Islet precursor cell (in vitro differentiated cells): ENCODE results near the gene SLC7A10.
"Not testable (repeated sequence)": the region's sequence is repeated elsewhere in the genome, so short reads cannot be mapped to it uniquely, and the experiment has no call there.

ENCODE experiments used
- DNase-seq: peaks from one replicate; pipeline ENCODE4 v3.0.0-alpha.2; 2018

The SLC7A10 gene

DNA sequence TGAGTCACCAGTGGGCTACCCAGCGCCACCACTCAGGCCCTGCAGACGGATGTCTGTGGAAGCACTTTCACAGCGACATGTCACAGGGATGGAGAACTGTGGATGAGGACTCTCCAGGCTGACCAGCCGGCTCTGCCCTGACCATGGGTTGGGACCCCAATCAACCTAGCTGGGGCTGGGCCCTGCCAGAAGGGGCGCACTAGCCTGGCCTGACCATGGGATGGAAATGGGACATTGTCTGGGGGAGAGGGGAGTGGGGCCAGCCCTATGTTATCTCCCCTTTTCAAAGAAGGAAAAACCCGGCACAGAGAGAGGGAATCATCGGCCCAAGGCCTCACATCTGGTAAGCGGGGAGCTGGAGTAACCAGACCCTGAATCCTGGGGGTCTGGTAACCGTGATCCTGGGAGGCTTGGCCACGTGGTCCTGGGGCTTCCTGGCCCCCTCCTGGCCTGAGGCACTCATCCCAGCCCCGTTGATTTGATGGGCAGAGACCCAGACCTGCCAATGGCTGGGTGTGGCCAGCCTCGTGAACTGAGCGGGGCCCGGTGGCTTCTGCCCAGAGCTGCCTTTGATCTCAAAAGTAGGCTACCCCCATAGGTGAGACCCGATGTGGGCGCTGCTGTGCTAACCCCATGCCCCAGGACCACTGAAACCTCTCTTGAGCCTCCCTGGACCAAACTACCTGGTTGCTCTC, 11.2 kb upstream of the SLC7A10 start:
- no peak for DNase-seq

GRCh38 chr19:33235996-33236350, 10.3 kb upstream of the SLC7A10 start:
- DNase-seq: no peak

DNA sequence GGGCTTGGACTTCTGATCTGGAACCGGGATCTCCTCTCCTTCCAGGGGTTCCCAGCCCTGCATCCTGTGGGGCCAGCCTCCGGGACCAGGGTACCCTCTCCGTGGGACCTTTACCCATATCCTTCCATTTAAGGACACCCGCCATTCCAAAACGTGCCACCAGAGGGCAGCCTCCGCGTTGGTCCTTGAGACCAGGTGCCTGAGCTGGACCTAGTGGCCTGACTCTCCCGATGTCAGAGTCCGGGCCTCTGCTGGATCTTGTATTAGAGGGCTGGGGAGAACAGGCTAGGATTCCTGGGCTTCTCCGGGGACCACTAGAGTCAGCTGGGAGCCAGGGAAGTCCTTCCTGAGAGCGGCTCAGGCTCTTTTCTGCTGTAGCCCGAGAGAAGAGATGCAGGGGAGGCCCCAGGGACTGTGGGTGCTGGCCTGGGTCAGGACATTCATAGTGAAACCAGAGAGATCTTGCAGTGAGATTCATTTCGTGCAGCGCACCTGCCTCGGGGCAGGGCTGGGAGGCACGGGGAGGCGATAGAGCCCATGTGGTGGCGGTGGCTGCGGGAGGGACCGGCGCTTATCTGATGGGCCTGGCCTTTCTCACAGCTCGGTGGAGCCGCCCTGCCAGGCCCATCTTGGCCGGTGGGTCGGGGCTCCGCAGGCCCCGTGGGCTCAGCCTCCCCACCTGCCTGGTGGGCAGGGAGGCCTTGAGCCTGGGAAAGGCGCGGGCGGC, 9.8 kb upstream of the SLC7A10 start:
- DNase-seq: peak; percentile 90

GRCh38 chr19:33234736-33235135, 9.1 kb upstream of the SLC7A10 start:
- no peak for DNase-seq

DNA sequence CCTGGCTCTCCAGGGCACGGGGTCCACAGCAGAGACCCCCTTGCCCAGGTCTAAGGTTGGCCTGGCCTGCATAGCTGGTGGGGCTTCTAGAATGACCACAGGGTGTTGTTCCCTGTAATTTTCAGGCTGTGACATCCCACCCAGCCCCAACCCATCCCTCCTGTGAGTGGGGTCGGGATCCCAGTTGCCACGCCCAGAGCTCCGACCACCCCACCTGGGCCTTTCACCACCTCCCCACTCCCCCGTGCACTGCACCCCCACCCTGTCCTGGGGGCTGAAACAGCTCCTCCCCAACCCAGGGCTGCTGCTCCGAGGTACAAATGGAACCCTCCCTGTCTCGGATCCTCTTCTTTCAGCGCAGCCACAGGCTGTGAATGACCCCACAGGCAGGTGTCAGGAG, 8.4 kb upstream of the SLC7A10 start:
- no peak for DNase-seq

DNA sequence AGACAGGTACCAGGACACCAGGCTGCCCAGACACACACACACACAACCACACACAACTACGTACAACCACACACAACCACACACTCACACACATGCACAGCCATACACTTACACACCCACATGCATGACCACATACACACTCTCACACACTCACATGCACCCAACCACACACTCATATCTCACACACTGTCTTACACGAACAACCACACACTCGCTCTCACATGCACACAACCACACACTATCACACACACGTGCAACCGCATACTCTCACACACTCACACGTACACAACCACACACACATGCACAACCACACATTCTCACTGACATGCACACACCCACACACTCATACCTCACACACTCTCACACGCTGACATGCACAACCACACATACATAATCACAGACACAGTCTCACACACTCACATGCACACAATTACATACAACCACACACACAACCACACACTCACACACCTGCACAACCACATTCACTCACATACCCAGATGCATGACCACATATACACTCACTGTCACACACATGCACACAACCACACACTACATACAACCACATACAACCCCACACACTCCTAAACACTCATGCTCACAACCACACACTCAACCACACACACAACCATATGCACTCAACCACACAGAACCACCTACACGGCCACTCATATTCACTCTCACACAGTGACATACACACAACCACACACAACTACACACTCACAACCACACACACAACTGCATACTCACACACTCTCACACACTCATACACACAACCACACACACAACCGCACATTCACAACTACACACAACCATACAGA, 7.6 kb upstream of the SLC7A10 start:
- DNase-seq: no peak

DNA sequence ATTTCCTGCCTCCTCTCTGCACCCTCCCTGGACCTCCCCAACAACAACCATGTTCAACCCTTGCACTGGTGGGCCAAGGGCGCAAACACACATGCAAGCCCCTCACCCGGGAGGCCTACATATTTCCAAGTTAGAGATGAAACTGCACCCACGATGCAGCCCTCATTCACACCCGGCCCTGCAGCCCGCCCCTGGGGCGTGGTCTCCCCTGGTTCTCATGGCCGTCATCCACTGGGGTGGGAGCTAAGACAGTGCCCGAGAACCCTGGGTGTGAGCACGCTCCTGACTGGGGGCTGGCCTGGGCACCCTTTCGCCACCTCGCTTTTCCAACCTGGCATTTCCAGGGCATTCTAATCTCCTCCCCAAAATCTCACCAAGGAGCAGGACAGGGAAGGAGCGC, 7.0 kb upstream of the SLC7A10 start:
- no peak for DNase-seq

- DNase-seq: no peak
These were observed 5.9 kb upstream of the SLC7A10 start for GRCh38 chr19:33231511-33231910.

DNA sequence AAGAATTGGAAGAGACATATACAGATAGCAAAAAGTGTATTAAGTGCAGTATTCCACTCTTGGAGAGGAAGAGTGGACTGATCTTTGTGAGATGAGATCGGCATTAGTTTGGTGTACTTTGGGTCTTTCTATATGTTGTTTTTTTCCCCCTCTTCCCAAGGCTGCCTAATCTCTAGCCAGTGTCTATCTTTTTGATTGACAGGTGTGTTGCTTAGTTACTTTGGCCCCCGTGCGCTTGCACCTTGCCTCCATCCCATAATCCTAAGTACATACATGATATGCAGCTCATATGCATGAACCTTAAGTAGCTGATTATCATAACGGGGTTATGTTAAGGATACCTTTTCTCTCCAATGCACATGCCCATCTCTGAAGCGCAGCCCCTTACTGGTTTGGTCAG, 4.3 kb upstream of the SLC7A10 start:
- DNase-seq: no peak

DNA sequence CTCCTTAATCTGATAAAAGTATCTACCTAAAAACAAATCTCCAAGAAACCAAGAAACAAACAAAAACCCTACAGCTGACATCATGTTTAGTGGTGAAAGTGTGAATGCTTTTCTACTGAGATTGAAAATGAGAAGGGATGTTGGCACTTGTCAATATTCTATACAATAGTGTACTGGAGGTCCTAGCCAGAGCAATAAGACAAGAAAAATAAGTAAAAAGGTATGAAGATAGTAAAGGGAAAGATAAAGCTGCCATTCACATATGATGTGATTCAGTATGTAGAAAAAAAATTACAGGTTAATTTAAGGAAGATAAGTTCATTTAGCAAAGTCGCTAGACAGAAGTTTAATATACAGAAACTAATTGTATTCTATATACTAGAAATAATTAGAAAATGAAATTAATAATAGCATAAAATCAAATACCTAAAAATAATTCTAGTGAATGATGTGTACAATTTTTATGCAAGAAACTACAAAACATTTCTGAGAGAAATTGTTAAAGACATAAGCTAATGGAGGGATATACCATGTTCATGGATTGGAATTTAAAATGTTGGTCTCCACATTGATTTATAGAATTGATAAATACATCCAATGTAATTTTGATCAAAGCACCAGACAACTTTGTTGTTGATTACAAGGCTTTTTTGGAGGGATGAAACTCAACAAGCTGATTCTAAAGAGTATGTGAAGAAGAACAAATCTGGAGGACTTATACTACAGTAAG, 2.4 kb upstream of the SLC7A10 start:
- DNase-seq: no peak

- DNase-seq: no peak
These were observed 1.6 kb upstream of the SLC7A10 start for GRCh38 chr19:33227242-33227650.

- DNase-seq: peak; percentile 89
These were observed 1.0 kb upstream of the SLC7A10 start for GRCh38 chr19:33226550-33227241.

DNA sequence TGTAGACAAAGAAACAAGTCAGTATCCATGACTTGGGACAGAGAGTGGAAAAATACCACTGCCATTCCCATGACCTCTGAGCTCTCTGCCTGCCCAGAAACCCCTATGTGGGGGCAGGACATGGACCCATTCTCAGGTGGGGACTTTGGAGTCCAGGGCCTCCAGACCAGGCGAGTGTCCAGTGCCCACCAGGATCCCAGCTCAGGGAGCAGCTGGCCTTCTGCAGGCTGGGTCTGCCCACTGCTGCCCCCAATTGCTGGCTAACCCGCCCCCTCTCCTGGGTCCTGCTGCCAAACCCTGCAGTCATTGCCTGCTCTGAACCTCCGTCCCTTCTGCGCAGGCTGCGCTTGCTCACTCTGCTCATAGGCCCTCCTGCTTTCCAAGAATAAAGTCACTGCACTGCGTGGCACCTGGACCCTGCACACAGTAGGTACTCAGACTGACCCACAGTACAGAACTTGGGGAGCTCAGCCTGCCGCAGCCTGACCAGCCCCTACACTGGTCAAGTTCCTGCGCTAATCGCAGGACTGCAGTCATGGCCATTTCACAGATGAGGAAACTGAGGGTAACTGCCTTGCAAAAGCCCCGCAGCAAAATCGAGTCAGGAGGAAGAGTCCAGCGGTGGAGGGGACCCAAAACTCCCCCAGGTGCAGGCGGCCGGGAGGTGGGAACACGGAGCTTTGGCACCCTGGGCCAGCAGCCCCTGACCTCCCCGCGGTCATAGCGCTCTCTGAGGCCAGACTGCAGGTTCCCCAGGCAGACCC, 774 bp downstream of the SLC7A10 start:
- DNase-seq: no peak

GRCh38 chr19:33222255-33222654, 3.4 kb downstream of the SLC7A10 start:
- DNase-seq: not testable (repeated sequence)

DNA sequence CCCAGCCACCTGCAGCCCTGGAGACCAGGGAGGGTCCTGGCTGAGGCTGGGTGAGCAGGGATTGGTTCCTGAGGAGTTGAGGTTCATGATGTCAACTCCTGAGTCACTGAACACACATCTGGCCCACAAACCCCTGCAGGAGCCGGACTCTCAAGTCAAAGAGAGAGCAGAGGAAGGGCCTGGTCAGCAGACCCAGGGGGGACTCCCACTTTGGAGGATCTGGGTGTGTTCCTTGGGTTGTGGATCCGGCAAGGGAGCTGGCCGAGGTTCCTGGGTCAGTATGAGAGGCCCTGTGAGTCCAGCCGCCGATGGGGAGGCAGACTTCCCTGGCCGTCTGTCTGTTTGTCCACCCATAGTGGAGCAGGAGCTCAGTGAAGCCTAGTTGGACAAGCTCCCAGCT, 4.0 kb downstream of the SLC7A10 start:
- no peak for DNase-seq

- DNase-seq: no peak
These were observed 4.9 kb downstream of the SLC7A10 start for GRCh38 chr19:33220735-33221134.

DNA sequence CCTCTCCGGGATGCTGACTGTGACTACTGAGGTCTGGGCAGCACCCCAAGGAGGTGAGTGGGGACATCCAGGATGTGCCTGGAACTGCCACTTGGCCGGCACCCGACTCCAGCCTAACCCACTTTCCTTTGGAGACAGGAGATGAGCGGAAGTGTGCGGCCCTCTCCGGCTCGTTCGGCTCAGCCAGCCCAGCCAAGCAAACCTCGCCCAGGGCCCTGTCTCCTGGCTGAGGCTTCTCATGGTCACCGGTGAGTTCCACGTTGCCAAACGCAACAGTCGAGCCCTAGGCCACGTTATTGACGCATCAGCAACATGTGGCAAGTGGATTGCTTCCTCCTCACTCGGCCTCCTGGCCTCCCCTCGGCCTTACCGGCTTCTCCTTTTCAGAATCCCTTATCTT, 5.5 kb downstream of the SLC7A10 start:
- no peak for DNase-seq

- peak; percentile 83 for DNase-seq
These were observed 6.3 kb downstream of the SLC7A10 start for GRCh38 chr19:33219261-33219815.

DNA sequence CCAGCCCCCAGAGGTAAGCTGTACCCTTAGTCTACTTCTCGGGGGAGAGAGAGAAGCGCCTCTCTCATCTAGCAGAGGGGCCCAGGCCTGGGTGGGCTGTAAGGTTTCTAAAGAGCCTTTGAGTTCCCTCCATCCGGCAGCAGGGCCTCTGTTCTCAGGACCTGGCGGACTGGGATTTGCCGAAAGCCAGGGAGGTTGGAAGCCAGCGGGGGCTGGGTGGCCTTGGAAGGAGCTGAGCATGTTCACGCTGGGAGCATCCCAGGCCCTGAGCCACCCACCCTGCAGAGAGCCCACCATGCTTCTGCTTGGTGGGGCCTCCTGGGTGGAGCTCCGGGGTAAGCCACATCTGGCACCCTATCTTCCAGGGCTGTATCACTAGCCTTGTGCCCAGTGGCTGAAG, 7.8 kb downstream of the SLC7A10 start:
- no peak for DNase-seq

DNA sequence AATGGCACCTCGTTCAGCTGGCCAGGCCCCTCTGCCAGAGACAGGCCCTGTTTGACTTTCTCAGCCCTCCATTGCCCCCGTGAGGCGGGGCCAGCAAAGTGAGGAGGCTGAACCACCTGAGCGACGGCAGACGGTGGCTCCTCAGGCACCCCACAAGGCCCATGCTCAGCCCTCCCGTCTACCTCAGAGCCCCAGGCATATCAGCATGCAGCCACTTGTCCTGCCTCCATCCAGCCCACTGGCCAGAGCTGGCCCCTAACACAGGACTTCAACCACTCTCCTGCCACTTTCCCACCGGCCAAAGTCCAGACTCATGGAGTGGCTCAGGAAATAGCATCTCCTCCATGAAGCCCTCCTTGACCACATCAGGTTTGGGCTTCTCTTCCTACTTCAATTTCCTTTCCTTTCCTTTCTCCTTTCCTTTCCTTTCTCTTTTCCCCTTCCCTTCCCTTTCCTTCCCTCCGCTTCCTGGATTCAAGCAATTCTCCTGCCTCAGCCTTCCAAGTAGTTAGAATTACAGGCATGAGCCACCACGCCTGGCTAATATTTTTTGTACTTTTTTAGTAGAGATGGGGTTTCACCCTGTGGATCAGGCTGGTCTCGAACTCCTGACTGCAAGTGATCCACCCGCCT, 9.3 kb downstream of the SLC7A10 start:
- DNase-seq: no peak
